ENCODE data around the gene CHN2. TPM values are rescaled to one million over a fixed set of nuclear protein-coding genes. Genes with fewer than 3 reads are reported as not detected.

CHN2 gene
- total RNA-seq, 1 experiment from 2014 or later: 2.1 TPM

DNA sequence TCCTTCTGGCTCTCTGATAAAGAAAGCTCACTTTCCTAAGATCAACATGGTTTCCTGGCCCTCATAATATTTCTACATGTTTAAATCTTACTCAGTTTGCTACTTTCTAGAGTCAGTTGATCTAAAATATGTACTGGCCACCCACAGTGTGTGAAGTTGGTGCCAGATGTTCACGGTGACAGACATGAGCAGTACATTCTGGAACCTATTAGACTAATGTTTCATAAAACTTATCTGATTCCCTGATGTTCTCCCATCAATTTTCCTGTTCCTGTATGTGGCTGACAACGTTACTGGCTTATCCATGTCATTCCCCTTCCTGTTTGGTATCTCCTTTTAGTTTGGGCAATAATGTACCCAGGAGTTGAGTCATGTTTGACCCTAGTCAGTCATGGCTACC lies 34.5 kb upstream of the CHN2 start:
- no peak overlapping the region for H3K9ac ChIP-seq (ENCODE audit: low read length)
- H3K27me3 ChIP-seq (ENCODE audit: insufficient read depth, low read length): no peaks in the 10 kb centered on the region
- H3K36me3 ChIP-seq (ENCODE audit: control insufficient read depth in 1 of 2, insufficient read depth in 2 of 2, low read length in 2 of 2): no peaks in the 10 kb centered on the region
- no TSS peak for BruUV-seq (replicated peaks)
- ChIA-PET POLR2A (no interaction called here), CTCF (no interaction called here), RAD21 (ENCODE audit: low non-redundant PET in 1 of 2, low total read pairs in 2 of 2, uncharacterized antibody in 2 of 2, unreplicated experiment in 2 of 2) (no interaction called here)
- ATAC-seq: no peak
- H3K4me1 ChIP-seq (ENCODE audit: control insufficient read depth in 1 of 2, insufficient read depth in 2 of 2, low read length in 2 of 2): no peaks in the 10 kb centered on the region
- H3K27ac ChIP-seq (ENCODE audit: low read depth, low read length): no peak overlapping the region
- intact Hi-C loops (cut with micrococcal nuclease): no loop called here
- H4K20me1 ChIP-seq (ENCODE audit: insufficient read depth): no peaks in the 10 kb centered on the region
- TF ChIP-seq CEBPB (IDR thresholded peaks at IDR 0.05; ENCODE audit: low read depth): no peak
- TF ChIP-seq POLR2A (IDR thresholded peaks at IDR 0.05; ENCODE audit: borderline replicate concordance, extremely low read depth, insufficient read depth, insufficient read length): no peak
- TF ChIP-seq EGR1 (IDR thresholded peaks at IDR 0.05; ENCODE audit: low read depth): no peak
- TF ChIP-seq SIN3A (IDR thresholded peaks at IDR 0.05; ENCODE audit: low read depth): no peak
- TF ChIP-seq, protein P1, sequence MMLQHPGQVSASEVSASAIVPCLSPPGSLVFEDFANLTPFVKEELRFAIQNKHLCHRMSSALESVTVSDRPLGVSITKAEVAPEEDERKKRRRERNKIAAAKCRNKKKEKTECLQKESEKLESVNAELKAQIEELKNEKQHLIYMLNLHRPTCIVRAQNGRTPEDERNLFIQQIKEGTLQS (IDR thresholded peaks at IDR 0.05): no peak
- no peak for TF ChIP-seq ELF1 (IDR thresholded peaks at IDR 0.05; ENCODE audit: borderline replicate concordance, low read depth)
- TF ChIP-seq SP1 (IDR thresholded peaks at IDR 0.05; ENCODE audit: low read depth): no peak
- TF ChIP-seq POLR2AphosphoS5 (IDR thresholded peaks at IDR 0.05; ENCODE audit: low read depth, low read length): no peak
- TF ChIP-seq, protein P2, sequence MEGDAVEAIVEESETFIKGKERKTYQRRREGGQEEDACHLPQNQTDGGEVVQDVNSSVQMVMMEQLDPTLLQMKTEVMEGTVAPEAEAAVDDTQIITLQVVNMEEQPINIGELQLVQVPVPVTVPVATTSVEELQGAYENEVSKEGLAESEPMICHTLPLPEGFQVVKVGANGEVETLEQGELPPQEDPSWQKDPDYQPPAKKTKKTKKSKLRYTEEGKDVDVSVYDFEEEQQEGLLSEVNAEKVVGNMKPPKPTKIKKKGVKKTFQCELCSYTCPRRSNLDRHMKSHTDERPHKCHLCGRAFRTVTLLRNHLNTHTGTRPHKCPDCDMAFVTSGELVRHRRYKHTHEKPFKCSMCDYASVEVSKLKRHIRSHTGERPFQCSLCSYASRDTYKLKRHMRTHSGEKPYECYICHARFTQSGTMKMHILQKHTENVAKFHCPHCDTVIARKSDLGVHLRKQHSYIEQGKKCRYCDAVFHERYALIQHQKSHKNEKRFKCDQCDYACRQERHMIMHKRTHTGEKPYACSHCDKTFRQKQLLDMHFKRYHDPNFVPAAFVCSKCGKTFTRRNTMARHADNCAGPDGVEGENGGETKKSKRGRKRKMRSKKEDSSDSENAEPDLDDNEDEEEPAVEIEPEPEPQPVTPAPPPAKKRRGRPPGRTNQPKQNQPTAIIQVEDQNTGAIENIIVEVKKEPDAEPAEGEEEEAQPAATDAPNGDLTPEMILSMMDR (IDR thresholded peaks at IDR 0.05 in 2 of 3, conservative IDR thresholded peaks at IDR 0.05 in 1 of 3; ENCODE audit: borderline replicate concordance in 1 of 3, insufficient read depth in 1 of 3, low read depth in 2 of 3, low read length in 2 of 3): no peak
- TF ChIP-seq YY1 (IDR thresholded peaks at IDR 0.05; ENCODE audit: extremely low read depth, insufficient replicate concordance, low read depth, low read length): no peak
- no peak for TF ChIP-seq TCF7L2 (IDR thresholded peaks at IDR 0.05; ENCODE audit: borderline replicate concordance, extremely low read depth, insufficient read depth, insufficient read length)
- no peak for TF ChIP-seq EZH2 (IDR thresholded peaks at IDR 0.05)
- TF ChIP-seq ZNF274 (IDR thresholded peaks at IDR 0.05; ENCODE audit: low read depth, low read length): no peak
- TF ChIP-seq, protein P3, sequence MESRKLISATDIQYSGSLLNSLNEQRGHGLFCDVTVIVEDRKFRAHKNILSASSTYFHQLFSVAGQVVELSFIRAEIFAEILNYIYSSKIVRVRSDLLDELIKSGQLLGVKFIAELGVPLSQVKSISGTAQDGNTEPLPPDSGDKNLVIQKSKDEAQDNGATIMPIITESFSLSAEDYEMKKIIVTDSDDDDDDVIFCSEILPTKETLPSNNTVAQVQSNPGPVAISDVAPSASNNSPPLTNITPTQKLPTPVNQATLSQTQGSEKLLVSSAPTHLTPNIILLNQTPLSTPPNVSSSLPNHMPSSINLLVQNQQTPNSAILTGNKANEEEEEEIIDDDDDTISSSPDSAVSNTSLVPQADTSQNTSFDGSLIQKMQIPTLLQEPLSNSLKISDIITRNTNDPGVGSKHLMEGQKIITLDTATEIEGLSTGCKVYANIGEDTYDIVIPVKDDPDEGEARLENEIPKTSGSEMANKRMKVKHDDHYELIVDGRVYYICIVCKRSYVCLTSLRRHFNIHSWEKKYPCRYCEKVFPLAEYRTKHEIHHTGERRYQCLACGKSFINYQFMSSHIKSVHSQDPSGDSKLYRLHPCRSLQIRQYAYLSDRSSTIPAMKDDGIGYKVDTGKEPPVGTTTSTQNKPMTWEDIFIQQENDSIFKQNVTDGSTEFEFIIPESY (IDR thresholded peaks at IDR 0.05; ENCODE audit: extremely low read depth, insufficient replicate concordance, low read length): no peak
- no peak for TF ChIP-seq RAD21 (IDR thresholded peaks at IDR 0.05; ENCODE audit: low read depth)
- no peak for TF ChIP-seq FOSL1 (IDR thresholded peaks at IDR 0.05; ENCODE audit: low read depth)
- TF ChIP-seq, protein P4, sequence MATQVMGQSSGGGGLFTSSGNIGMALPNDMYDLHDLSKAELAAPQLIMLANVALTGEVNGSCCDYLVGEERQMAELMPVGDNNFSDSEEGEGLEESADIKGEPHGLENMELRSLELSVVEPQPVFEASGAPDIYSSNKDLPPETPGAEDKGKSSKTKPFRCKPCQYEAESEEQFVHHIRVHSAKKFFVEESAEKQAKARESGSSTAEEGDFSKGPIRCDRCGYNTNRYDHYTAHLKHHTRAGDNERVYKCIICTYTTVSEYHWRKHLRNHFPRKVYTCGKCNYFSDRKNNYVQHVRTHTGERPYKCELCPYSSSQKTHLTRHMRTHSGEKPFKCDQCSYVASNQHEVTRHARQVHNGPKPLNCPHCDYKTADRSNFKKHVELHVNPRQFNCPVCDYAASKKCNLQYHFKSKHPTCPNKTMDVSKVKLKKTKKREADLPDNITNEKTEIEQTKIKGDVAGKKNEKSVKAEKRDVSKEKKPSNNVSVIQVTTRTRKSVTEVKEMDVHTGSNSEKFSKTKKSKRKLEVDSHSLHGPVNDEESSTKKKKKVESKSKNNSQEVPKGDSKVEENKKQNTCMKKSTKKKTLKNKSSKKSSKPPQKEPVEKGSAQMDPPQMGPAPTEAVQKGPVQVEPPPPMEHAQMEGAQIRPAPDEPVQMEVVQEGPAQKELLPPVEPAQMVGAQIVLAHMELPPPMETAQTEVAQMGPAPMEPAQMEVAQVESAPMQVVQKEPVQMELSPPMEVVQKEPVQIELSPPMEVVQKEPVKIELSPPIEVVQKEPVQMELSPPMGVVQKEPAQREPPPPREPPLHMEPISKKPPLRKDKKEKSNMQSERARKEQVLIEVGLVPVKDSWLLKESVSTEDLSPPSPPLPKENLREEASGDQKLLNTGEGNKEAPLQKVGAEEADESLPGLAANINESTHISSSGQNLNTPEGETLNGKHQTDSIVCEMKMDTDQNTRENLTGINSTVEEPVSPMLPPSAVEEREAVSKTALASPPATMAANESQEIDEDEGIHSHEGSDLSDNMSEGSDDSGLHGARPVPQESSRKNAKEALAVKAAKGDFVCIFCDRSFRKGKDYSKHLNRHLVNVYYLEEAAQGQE (IDR thresholded peaks at IDR 0.05; ENCODE audit: low read depth): no peak
- TF ChIP-seq, protein P5, sequence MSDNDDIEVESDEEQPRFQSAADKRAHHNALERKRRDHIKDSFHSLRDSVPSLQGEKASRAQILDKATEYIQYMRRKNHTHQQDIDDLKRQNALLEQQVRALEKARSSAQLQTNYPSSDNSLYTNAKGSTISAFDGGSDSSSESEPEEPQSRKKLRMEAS (IDR thresholded peaks at IDR 0.05): no peak
- no peak for TF ChIP-seq EZH2phosphoT487 (IDR thresholded peaks at IDR 0.05; ENCODE audit: borderline replicate concordance)
- no peak overlapping the region for H3K4me2 ChIP-seq (ENCODE audit: low read length)
- no peaks in the 10 kb centered on the region for H3K9me2 ChIP-seq (ENCODE audit: insufficient read depth)
- H2AFZ ChIP-seq (ENCODE audit: low read depth, low read length, poor library complexity, severe bottlenecking): no peak overlapping the region
- H3K9me3 ChIP-seq (ENCODE audit: control insufficient read depth in 1 of 2, insufficient read depth in 1 of 2, low read depth in 1 of 2, low read length in 2 of 2): no peaks in the 10 kb centered on the region
- H3K4me3 ChIP-seq (replicated peaks in 1 of 2; ENCODE audit: low read depth in 1 of 2, low read length in 2 of 2): no peak overlapping the region
- no peak for DNase-seq (ENCODE audit: low read depth, low spot score)
- H3K79me2 ChIP-seq (ENCODE audit: insufficient read depth, low read length): no peaks in the 10 kb centered on the region

All from HCT116 (cell line).